CD4-positive, alpha-beta T cell treated with Interferon gamma for 1 hour (primary cell): ENCODE results near the gene MED1.
"Not testable (repeated sequence)": the region's sequence is repeated elsewhere in the genome, so short reads cannot be mapped to it uniquely, and the experiment has no call there.

Experiments
- DNase-seq: peaks from one replicate; pipeline ENCODE4 v3.0.0-alpha.2; 2020

MED1 gene

DNA sequence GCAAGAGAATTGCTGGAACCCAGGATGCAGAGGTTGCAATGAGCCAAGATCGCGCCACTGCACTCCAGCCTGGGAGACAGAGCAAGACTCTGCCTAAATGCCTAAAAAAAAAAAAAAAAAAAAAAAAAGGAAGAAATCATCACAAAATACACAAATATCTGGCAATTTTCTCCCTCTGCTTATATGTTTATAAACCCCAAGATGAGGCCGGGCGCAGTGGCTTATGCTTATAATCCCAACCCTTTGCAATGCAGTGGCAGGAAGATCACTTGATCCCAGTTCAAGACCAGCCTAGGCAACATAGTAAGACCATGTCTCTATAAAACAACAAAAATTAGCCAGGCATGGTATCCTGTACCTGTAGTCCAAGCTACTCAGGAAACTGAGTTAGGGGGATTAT lies 21.5 kb downstream of the MED1 start:
- no peak for DNase-seq

DNA sequence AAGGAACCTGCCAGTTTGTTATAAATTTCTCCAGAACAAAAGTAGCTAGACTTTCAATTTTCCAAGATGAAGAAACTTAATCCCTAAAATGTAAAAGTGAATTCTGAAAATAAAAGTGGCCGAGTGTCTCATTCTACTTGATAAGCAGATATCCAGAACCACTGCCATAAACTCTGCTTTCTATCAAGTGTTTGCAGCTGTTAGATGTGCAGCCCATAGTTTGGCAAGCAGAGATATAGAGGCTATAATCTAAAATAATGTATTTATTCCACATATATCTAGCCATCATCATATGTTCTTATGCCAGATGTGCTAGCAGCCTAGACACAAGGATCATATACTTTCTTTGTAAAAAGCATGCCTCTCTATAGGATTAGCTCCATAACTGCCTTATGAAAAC lies 34.9 kb downstream of the MED1 start:
- DNase-seq: no peak

DNA sequence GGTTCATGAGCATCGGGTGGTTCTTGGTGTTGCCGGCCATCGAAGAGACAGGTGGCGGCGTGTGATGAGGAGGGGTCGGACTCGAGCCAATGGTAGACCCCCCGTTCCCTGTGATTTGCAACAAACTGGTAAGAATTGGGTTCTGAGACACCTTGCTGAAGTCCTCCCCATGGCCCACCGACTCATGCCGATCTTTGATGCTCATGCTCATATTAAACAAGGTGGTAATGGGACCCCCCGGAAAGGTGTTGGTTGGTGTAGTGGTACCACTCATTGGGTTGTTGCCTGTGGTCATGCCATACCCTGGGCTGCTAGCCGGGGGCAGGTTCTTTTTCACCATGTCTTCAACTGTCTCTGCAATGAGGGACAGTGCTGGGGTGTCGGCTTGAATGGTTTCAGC lies 40.8 kb downstream of the MED1 start:
- DNase-seq: no peak

DNA sequence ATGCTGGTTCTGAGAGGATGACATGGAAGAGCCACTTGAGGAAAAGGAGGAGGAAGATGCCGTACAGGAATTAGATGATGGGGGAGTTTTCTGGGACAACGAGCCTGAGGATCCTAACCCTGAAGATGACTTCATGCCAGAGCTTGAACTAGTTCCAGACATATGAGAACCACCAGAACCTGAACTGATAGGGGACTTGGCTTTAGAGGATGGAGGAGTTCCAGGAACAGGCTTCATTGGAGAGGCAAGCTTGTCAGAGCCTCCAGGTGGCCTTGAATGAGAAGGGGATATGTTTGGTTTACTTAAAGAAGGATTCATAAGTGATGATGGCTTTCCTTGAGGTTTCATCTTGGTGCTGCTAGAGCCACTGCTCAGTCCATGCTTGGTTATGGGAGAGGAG lies 42.7 kb downstream of the MED1 start:
- DNase-seq: no peak

DNA sequence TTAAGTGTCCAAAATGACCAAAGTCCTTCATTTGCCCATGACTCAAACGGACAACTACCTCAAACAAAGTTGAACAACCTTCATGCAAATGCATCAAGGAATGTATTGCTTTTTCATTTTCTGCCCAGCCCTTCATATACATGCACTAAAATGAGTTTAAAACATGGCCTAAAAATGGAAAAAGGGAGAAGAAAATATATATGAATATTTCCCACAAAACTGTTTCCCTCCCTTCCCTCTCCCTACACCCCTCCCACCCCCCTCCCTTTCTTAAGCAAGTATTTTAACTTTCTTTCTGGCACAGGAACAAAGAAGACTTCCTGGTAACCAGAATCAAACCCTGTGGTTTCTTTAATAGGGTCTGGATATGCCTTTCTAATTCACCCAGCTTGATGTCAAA lies 44.1 kb downstream of the MED1 start:
- no peak for DNase-seq

DNA sequence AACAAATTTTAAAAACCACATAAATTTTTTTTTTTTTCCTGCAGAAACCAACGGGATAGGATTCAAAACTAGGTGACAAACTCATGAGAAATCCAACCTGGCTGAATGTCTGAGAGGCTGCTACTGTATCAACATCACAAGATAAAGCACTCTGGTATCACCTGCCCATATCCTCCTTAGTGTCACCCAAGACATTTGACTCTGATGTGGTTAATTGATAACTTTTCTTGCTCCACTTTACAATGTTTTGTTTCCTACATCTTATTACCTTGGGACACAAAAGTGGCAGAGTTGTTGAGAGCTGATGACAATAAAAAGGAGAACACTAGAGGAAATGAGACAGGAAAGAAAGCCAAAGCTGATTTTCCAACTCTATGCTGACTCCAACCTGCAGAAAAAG lies 45.6 kb downstream of the MED1 start:
- DNase-seq: no peak

DNA sequence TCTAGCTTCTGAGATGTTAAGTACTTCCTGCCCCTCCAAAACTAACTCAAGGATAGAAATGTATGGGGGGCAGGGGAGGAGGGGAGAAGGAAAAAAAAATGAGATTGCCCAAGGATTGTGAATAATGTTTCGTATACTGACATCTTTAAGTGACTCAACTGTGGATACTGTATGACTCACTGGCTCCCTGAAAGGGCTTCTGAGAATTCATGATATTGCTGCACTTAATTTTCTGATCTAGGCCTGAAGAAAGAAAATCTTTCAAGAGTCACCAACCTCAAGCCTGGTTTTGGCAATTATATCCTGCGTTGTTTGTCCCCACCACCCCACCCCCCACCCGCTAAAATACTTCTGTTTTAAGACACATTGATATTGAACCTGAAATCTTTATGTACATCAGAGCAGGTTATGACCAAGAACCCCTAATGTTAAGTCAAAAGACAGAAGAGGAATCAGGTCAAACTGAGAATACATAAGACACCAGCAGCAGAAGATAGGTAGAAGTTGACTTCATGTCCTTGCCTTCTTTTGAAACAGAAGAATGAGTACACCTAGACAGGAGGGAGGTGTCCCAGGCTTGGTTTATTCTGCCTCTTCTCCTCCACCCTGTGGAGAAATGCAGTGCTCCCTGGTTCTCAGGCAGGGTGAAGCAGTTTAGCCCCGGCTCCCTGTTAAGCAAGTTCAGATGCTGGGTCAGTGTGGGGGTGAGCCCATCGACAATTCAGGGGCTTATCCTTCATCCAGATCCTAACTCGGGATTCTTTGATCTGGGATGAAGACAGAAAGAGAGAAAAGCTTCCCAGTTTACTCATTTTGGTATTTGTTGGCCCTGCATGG lies 46.3 kb downstream of the MED1 start:
- no peak for DNase-seq

DNA sequence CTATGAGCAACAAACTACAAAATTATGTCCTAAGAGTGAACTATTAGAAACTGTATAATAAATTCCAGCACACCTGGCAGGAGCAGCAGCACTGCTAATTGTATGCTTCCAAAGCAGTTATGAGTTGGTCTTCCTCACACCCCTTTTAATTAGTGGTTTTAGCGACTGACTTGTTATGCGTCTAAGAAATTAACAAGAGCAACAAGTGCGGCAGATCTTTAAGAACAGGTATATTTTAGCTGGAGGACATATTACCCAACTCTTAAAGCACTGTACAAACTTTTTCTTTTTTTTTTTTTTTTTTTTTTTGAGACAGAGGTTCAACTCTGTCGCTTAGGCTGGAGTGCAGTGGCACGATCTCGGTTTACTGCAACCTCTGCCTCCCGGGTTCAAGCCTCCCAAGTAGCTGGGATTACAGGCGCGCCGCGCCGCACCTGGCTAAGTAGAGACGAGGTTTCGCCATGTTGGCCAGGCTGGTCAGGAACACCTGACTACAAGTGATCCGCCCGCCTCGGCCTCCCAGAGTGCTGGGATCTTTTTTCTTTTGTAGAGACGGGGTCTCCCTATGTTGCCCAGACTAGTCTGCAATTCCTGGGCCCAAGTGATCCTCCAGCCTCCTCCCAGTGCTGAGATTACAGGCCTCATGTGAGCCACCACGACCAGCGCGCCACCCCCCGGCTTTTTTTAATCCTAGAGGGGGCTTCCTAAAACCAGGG lies 48.0 kb downstream of the MED1 start:
- DNase-seq: no peak

DNA sequence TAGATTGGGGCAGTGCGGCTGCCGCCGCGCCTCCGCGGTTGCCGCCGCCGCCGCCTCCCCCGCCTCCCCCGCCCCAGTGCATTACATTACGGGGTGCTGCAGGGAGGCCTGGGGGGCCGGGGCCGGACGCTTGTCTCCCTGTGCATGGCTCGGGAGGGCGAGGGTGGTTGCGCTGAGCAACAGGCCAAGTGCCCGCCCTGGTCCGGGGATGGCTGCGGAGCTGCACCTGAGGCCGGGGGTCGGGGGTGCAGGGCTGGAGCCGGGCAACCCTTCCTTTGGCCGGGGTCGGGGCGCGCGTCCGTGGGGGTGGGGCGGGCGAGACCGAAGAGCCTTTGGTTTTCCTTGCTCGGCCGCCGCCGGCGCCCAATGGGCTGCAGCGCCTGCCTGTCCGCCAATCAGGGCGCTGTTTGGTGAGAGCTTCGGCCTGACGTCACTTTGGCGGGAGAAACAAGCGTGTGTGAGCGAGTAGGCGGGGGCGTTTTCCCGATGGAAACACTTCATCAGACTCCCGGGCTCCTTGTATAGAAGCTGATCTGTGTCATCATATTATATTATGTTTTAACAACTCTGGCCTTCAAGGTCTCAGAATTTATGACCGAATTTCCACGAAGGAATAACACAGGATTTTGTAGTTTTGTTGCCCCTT lies 48.7 kb downstream of the MED1 start:
- peak; percentile 89 for DNase-seq

DNA sequence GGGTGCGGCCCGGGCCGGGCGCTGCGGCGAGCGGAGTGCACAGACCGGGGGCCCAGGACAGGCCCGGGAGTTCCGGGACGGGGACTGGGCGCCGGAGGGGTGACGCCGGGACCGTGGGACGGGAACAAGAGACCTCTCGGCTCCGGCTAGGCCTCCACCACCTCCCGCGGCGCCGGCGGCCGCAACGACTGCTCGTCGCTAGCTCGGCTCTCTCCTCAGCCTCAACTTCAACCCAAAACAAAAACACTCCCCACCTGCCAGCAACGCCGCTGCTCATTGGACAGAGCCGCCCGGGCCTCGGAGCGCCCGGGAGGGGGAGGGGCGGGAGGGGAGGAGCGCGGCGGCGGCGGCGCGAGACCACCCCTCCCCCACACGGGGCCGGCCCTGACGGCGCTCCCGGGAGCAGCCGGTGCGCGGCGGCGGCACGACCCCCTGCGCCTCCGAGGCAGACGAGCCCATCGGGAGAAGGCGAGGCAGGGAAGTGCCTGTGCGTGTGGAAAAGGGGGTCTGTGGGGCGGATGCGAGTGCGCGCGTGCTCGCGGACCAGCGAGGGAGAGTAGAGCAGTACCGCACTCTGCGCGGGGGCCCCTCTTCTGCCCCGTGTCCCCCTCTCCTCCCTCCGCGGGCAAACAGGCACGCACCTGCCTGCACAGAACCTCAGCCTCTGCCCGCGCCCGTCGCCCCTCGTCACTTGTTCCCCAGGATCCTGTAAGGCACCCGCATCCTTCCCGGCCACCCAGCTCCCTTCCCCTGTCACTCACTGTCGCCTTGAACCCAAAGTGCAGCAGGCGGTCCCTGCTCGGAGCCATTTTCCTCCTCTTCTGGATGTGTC lies 49.4 kb downstream of the MED1 start, which contains the start of gene FBXL20:
FBXL20 (minus strand) TSS at position 215 of the 832 bp plus-strand sequence. CDS start 224 bp downstream, outside the sequence.
- DNase-seq: peak; percentile 93

DNA sequence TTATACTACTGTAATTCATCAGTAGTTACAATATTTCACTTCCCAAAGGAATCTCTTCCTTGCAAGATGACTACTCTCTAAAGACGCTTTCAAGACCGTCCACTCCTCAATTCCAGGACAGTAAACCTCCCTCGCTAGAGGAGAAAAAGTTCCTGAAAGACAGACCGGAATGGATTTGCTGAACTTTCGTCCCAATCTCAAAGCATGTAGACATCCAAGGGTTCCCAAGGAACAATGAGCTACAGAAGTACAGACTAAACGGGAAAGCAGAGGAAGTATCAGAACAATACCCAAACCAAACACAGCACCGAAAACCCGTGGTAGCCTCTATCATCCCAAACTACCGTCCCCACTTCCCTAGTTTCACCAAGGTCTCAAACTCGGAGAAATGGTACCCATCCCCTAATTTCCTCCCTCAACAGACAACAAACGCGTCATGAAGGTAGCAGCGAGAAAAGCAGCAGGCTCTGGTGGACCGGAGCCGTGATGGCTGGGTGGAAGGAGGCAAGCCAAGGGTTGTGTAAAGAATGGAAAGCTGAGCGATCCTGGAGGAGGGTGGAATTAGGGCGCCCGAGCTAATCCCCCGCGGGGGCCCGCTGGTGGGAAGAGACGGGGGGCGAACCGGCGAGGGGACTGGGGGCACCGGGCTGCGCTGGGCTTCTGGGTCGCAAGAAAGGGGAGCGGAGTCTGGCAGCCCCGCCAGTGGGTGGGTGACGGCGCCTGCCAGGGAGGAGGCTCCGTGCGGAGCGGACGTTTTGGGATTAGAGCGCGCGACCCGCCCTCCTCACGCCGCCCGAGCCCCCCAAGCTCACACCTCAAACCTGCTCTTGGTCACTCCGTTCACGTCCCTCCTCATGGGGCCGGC lies 50.3 kb downstream of the MED1 start:
- peak; percentile 1 for DNase-seq

DNA sequence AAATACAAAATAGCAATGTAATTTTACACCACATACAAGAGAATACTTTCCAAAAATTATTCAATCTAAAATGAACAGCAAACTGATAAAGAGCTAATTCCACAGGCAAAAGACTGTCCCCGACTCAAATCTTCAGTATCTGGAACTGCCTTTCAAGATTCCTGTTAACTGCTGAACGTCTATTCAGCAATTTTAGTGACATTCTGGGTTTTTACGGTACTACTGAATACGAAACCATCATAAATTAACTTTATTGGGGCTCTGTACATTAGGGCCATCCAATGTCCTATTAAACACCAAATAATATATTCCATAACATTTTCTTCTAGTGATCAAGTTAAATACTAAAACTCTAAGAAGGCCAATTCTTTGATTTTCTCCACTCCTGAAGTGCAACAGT lies 51.3 kb downstream of the MED1 start:
- no peak for DNase-seq

DNA sequence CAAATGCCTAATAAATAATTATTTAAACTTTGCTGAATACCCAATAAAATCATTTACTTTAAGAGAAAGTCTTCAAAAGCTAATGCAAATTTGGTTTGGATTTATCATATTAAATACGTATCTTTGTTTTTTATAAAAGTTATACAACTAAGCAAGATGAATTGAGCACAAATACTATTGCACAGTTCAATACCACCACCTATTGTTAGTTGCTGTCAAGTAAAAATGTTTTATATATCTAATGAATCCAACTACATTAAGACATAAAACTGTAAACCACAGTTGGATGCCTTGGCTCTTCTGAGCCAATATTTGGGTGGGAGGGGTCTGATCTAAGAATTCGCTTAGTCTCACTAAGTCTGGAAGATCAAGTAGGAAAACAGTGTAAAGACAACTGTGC lies 57.3 kb downstream of the MED1 start:
- DNase-seq: no peak

DNA sequence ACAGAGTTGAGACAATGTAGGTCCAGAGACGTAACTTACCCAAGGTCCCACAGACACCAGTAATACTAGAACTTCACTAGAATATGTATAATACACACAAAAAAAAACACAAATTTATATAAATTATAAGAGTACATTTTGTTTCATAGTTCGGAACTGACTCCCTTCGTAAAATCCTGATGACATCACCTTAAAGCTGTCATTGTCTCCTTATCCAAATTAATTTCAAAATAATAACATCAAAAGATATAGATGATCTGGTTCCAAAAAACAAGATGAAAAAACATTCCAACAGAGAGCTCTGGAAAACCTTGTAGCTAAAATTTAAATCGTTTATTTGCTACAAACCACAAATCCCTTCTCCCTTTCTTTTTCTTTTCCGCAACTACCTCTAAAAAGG lies 59.6 kb downstream of the MED1 start:
- DNase-seq: no peak

DNA sequence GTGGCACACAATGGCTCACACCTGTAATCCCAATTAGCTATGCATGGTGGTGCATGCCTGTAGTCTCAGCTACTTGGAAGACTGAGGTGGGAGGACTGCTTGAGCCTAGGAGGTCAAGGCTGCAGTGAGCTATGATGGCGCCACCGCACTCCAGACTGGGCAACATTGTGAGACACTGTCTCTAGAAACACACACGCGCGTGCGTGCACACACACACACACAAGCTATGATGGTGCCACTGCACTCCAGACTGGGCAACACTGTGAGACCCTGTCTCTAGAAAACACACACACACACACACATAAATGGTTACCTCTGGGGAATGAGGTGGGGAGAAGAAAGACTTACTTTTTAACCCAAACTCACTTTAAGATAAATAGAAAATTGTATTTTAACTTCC lies 66.0 kb downstream of the MED1 start:
- no peak for DNase-seq

DNA sequence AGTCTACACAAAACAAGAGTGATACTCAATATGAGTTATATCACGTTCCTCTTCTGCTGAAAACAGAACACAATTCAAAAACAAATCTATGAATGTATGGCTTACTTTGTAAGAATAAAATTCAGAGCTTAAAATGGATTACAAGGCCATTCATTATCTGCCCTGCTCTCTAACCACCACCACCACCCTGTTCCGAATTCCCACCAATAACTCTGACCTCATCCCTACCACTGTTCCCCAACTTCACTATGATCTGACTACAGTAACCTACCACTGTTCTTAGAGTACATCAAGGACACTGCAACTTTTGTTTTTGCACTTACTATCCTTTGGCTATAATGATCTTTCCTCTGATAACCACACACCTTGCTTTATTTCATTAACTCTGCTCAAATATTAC lies 70.9 kb downstream of the MED1 start:
- no peak for DNase-seq

DNA sequence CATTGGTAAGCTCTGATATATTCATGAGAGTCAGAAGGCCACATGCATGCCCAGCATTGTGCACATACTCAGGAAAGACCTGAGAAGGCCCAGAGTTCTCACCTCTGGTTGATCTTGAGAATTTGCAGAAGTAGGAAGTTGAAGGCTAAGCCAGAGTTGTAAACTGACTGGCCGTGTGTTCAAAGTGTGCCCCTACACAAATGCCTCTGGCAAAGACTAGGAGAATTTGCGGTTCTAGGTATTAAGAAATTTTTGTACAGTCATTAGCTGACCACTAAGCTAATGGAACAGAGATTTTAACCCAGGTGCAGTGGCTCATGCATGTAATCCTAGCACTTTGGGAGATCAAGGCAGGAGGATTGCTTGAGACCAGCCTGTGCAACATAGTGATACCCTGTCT lies 74.6 kb downstream of the MED1 start:
- DNase-seq: no peak

DNA sequence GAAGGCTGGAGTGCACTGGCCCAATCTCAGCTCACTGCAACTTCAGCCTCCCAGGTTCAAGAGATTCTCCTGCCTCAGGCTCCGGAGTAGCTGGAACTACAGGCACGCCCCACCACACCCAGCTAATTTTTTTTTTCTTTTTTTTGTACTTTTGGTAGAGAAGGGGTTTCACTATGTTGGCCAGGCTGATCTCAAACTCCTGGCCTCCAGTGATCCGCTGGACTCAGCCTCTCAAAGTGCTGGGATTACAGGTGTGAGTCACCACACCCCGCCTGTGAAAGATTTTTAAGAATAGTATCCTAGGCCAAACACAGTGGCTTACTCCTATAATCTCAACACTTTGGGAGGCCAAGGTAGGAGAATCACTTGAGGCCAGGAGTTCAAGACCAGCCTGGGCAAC lies 83.3 kb downstream of the MED1 start:
- not testable (repeated sequence) for DNase-seq

DNA sequence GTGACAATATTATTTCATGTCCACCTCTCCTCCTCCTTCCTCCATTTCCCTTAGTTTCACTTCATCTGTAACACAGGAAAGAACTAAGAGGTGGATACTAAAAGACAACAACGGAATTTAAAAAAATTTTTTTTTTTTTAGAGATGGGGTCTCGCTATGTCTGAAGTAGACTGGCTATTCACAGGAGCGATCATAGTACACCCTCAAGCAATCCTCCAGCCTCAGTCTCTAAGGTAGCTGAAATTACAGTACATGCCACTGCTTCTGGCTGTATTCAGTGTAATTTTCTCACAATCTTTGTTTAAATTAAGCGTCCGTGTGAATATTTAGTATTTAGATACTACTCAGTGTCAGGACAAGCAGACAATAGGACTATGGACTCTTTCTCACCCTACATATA lies 85.2 kb downstream of the MED1 start:
- DNase-seq: no peak

DNA sequence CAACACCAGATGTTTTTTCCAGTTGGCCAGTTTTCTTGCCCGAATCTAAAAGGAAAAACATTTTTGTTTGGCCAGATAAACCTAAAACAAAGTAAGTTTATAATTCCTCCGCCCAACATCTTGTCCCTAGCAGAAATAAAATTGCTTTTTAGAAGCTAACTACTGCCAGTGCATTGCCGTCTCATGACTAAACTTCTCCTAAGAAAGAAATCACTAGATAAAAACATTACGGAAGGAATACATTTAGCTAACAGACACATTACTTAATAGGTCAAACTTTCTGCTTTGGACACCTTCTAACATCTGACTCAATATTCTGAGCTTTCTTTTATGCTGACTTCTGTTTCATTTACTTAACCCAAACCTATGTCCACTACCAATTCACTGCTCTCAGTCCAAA lies 85.8 kb downstream of the MED1 start:
- DNase-seq: no peak

DNA sequence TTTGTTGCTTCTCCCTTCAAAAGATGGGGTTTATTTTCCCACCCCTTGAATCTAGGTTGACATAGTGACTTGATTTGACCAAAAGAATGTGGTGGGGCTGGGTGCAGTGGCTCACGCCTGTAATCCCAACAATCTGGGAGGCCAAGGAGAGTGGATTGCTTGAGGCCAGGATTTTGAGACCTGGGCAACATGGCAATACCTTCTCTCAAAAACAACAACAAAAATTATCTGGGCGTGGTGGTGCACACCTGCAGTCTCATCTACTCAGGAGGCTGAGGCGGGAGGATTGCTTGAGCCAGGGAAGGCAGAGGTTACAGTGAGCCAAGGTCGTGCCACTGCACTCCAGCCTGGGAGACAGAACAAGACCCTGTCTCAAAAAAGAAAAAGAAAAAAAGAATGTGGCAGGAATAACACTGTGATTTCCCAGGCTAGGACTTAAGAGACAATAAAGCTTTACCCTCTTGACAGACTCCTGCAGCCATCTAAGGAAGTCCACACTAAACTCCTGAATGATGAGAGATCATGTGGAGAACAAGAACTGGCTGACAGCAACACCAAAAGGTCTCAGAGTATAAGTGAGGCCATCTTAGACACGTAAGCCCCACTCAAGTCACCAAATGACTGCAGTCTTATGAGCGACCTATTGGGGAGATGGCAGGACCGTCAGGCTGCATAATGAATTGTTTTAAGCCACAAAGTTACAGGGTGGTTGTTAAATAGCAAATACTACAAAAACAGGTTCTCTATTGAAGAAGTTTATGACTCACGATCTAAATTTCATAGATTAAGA lies 86.6 kb downstream of the MED1 start:
- DNase-seq: no peak
